Tibial nerve (tissue), 4 donors: ENCODE data around the gene MS4A8. TPM values are rescaled to one million over a fixed set of nuclear protein-coding genes. Genes with fewer than 3 reads are reported as not detected.

Experiments
- DNase-seq, 2 donors: peaks; one replicate each; pipeline ENCODE4 v3.0.0-alpha.2; 2019; ENCODE audit warnings: low spot score in 2 of 2
- H3K27ac ChIP-seq, 4 donors: fragments of 200-600 bp; sonication (generic) in 3 of 4; one replicate each; pipeline ENCODE4 v1.5.1; 2017 to 2019; ENCODE audit warnings: mild to moderate bottlenecking in 1 of 4
- H3K27me3 ChIP-seq, 2 donors: fragments of 200-600 bp; sonication (generic) in 1 of 2; one replicate each; pipeline versions ENCODE4 v1.5.1 to v1.6.0; 2017 to 2019
- H3K36me3 ChIP-seq, 3 donors: fragments of 200-600 bp; sonication (generic); one replicate each; pipeline ENCODE4 v1.5.1; 2018 to 2019
- H3K4me1 ChIP-seq, 4 donors: fragments of 200-600 bp; sonication (generic) in 3 of 4; one replicate each; pipeline ENCODE4 v1.5.1; 2017 to 2019
- H3K4me3 ChIP-seq, 4 donors: fragments of 200-600 bp; sonication (generic) in 3 of 4; one replicate each; pipeline ENCODE4 v1.5.1; 2017 to 2019; ENCODE audit warnings: mild to moderate bottlenecking in 1 of 4, moderate library complexity in 1 of 4
- H3K9me3 ChIP-seq, 4 donors: fragments of 200-600 bp; sonication (generic) in 3 of 4; one replicate each; pipeline ENCODE4 v1.5.1; 2017 to 2019
- CTCF ChIP-seq, 5 experiments: fragments of 200-600 bp in 3 of 5; fragments of 450-650 bp in 2 of 5; sonication (generic) in 3 of 5; IDR thresholded peaks; one replicate each; pipeline ENCODE4 v1.5.1; 2016 to 2019; ENCODE audit warnings: antibody characterized with exemption in 5 of 5, mild to moderate bottlenecking in 3 of 5, moderate library complexity in 2 of 5
- EP300 ChIP-seq, 2 donors: sonication (generic); formaldehyde crosslinking; IDR thresholded peaks; one replicate each; pipeline ENCODE4 v1.6.1; 2017; ENCODE audit warnings: antibody characterized with exemption in 2 of 2, mild to moderate bottlenecking in 1 of 2
- POLR2A ChIP-seq, 2 donors: fragments of 450-650 bp; IDR thresholded peaks; one replicate each; pipeline ENCODE4 v1.6.1; 2017; ENCODE audit warnings: antibody characterized with exemption in 2 of 2, mild to moderate bottlenecking in 2 of 2, moderate library complexity in 2 of 2
- WGBS, 2 donors: methylation state at CpG; one replicate each; pipeline ENCODE4 v1.1.5; 2018; 5-methylcytosine and 5-hydroxymethylcytosine counted together
- total RNA-seq, 4 donors: library from RNA; depleted of rRNA; stranded (reverse); fragments of >200 nt; gene quantifications; one replicate each; pipeline ENCODE4 v1.1.0, GENCODE V29; 2016

The MS4A8 gene
- total RNA-seq, 4 donors from 2014 or later: not detected

GRCh38 chr11:60747359-60747873, 48.0 kb downstream of the MS4A8 start:
- no peak overlapping the region for H3K27ac ChIP-seq
- peaks cover 0 to 5% (median 0%) of the 10 kb centered on the region in 4 donors for H3K9me3 ChIP-seq
- 96% methylated on average over 14 of the region's 14 CpGs for WGBS, 2 donors
- H3K4me1 ChIP-seq: no peaks in the 10 kb centered on the region
- H3K4me3 ChIP-seq: no peak overlapping the region
- DNase-seq: no peak
- no peaks in the 10 kb centered on the region for H3K27me3 ChIP-seq
- H3K36me3 ChIP-seq: no peaks in the 10 kb centered on the region
- TF ChIP-seq EP300 (IDR thresholded peaks at IDR 0.05) (no peak), POLR2A (IDR thresholded peaks at IDR 0.05) (no peak), CTCF (IDR thresholded peaks at IDR 0.05) (no peak)

DNA sequence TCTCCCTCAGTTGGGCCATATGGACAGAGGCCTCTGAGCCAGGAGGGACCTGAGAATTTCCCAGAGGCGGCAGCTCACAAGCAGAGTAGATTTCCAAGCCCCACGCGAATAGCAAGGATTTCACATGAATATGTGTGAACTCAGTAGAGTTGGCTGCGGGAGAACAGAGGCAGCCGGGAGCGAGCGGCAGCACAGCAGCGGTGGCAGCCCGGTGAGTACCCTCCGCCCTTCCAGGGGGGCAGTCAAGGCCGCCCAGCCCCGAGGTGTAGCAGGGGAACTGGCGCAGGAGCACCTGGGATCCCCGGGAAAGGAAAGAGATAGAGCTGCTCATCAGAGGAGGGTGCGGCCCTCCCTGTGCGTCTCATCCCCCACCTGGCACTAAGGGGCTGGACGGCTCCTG, 48.8 kb downstream of the MS4A8 start:
- WGBS, 2 donors: 88% methylated on average over 17 of the region's 17 CpGs
- Histone ChIP-seq H3K27me3 (no peaks in the 10 kb centered on the region), H3K36me3 (no peaks in the 10 kb centered on the region), H3K4me1 (no peaks in the 10 kb centered on the region), H3K9me3 (peaks cover 0 to 4% (median 0%) of the 10 kb centered on the region in 4 donors), H3K4me3 (no peak overlapping the region), H3K27ac (no peak overlapping the region)
- no peak for TF ChIP-seq POLR2A (IDR thresholded peaks at IDR 0.05)
- TF ChIP-seq EP300 (IDR thresholded peaks at IDR 0.05): no peak
- TF ChIP-seq CTCF (IDR thresholded peaks at IDR 0.05): no peak
- DNase-seq: no peak

DNA sequence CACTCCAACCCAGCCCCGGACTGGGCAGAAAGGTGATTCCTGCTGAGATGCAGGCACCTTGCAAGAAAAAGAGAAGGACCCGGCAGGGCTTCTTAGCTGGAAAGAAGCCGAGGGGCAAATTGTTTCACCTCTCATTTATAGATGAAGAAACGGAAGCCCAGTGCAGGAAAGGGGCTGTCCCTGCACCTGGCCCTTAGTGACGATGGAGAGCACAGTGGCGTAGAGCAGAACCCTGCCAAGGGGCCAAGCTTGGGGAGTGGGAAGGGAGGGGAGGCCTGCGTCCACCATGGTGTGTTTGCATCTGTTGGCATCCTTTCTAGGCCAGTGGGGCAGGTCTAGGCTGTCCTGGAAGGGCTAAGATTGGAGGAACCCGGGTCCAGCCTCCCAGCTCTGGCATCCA, 49.4 kb downstream of the MS4A8 start:
- no peaks in the 10 kb centered on the region for H3K4me1 ChIP-seq
- H3K36me3 ChIP-seq: no peaks in the 10 kb centered on the region
- no peak overlapping the region for H3K27ac ChIP-seq
- 83 to 86% methylated on average over 8 of the region's 8 CpGs for WGBS, 2 donors
- no peak overlapping the region for H3K4me3 ChIP-seq
- no peak for DNase-seq
- H3K27me3 ChIP-seq: no peaks in the 10 kb centered on the region
- no peak for TF ChIP-seq EP300 (IDR thresholded peaks at IDR 0.05)
- no peak for TF ChIP-seq CTCF (IDR thresholded peaks at IDR 0.05)
- no peak for TF ChIP-seq POLR2A (IDR thresholded peaks at IDR 0.05)
- H3K9me3 ChIP-seq: peaks cover 0 to 4% (median 0%) of the 10 kb centered on the region in 4 donors

GRCh38 chr11:60750911-60751310, 51.5 kb downstream of the MS4A8 start:
- 68 to 76% methylated on average over 3 of the region's 3 CpGs for WGBS, 2 donors
- DNase-seq: no peak
- H3K27ac ChIP-seq: no peak overlapping the region
- H3K9me3 ChIP-seq: no peaks in the 10 kb centered on the region
- H3K36me3 ChIP-seq: no peaks in the 10 kb centered on the region
- no peak overlapping the region for H3K4me3 ChIP-seq
- TF ChIP-seq EP300 (IDR thresholded peaks at IDR 0.05) (no peak), POLR2A (IDR thresholded peaks at IDR 0.05) (no peak), CTCF (IDR thresholded peaks at IDR 0.05) (no peak)
- H3K4me1 ChIP-seq: no peaks in the 10 kb centered on the region
- H3K27me3 ChIP-seq: no peaks in the 10 kb centered on the region

- H3K4me3 ChIP-seq: no peak overlapping the region
- no peaks in the 10 kb centered on the region for H3K36me3 ChIP-seq
- DNase-seq: no peak
- 60 to 66% methylated on average over 4 of the region's 4 CpGs for whole genome bisulfite sequencing, 2 donors
- H3K27me3 ChIP-seq: no peaks in the 10 kb centered on the region
- no peak overlapping the region for H3K27ac ChIP-seq
- H3K9me3 ChIP-seq: no peaks in the 10 kb centered on the region
- TF ChIP-seq CTCF (IDR thresholded peaks at IDR 0.05) (no peak), EP300 (IDR thresholded peaks at IDR 0.05) (no peak), POLR2A (IDR thresholded peaks at IDR 0.05) (no peak)
- H3K4me1 ChIP-seq: no peaks in the 10 kb centered on the region
These were observed 53.9 kb downstream of the MS4A8 start for GRCh38 chr11:60753309-60753708.
